Activated T-helper 2 cell treated with anti-CD3 and anti-CD28 coated beads, Interferon-gamma antibody, Interleukin-2, Interleukin-4, amounts not matched to agents 10 μg/mL and 5 μg/mL and 100 μg/mL, durations not matched to agents 14 hours and 24 hours and 36 hours (primary cell): Measurements from ENCODE around the gene ARHGAP5. TPM values are rescaled to one million over a fixed set of nuclear protein-coding genes. Genes with fewer than 3 reads are reported as not detected.
A peak's percentile ranks its signal among the peaks of the same experiment; 100 is the strongest.

ENCODE experiments used
- DNase-seq: peaks from one replicate; pipeline ENCODE4 v3.0.0; 2021; ENCODE audit warnings: low spot score
- H3K27ac Mint-ChIP-seq: one replicate; pipeline ENCODE4 v1.8.0; 2021; ENCODE audit warnings: mixed read lengths
- H3K27me3 Mint-ChIP-seq: one replicate; pipeline ENCODE4 v1.8.0; 2021; ENCODE audit warnings: low read depth, mixed read lengths
- H3K36me3 Mint-ChIP-seq: one replicate; pipeline ENCODE4 v1.8.0; 2021; ENCODE audit warnings: low read depth, mixed read lengths
- H3K4me1 Mint-ChIP-seq: one replicate; pipeline ENCODE4 v1.8.0; 2021; ENCODE audit warnings: low read depth, mixed read lengths
- H3K4me3 Mint-ChIP-seq: one replicate; pipeline ENCODE4 v1.8.0; 2021; ENCODE audit warnings: low read depth, mild to moderate bottlenecking, moderate library complexity, mixed read lengths
- H3K9me3 Mint-ChIP-seq: one replicate; pipeline ENCODE4 v1.8.0; 2021; ENCODE audit warnings: mixed read lengths
- intact Hi-C: fragments of 100-400 bp; cut with micrococcal nuclease; formaldehyde crosslinking; loops from one replicate; pipeline ENCODE4 v1.15.1; 2023
- total RNA-seq: library from RNA; stranded (reverse); gene quantifications from 2 replicates; pipeline ENCODE4 v1.2.3, GENCODE V29; 2022

ARHGAP5 gene
- total RNA-seq, 1 donor from 2014 or later: 32.1 TPM

- intact Hi-C loops: loop anchor here (1.0 to 10.0 kb wide), 8 partner anchors 57 to 1175 kb away; partner anchors contain the start of genes AP4S1, DTD2, HECTD1 and NUBPL
- Mint-ChIP-seq H3K36me3 (no peaks in the 10 kb centered on the region), H3K27me3 (peaks cover 14% of the 10 kb centered on the region), H3K4me3 (peak within 1 kb of the TSS; percentile 88), H3K4me1 (peaks cover 43% of the 10 kb centered on the region), H3K9me3 (no peaks in the 10 kb centered on the region), H3K27ac (peak within 1 kb of the TSS; percentile 97)
- DNase-seq: peak; percentile 37
Measured at GRCh38 chr14:32201816-32202490, 124.8 kb downstream of the ARHGAP5 start, which contains the start of gene RNU6-7. TSS of gene RNU6-7 (plus strand) at chr14:32202045.

GRCh38 chr14:32202491-32202997, 125.4 kb downstream of the ARHGAP5 start:
- intact Hi-C loops: loop anchor here (2.0 to 10.0 kb wide), 7 partner anchors 56 to 1175 kb away; partner anchors contain the start of genes AP4S1, DTD2, HECTD1 and NUBPL
- Mint-ChIP-seq H3K4me3 (peak overlapping the region; percentile 88), H3K36me3 (no peaks in the 10 kb centered on the region), H3K27ac (peak overlapping the region; percentile 97), H3K27me3 (peaks cover 16% of the 10 kb centered on the region), H3K9me3 (no peaks in the 10 kb centered on the region), H3K4me1 (peaks cover 42% of the 10 kb centered on the region)
- DNase-seq: no peak

- peak within 1 kb of the TSS; percentile 97 for H3K27ac Mint-ChIP-seq
- H3K9me3 Mint-ChIP-seq: no peaks in the 10 kb centered on the region
- intact Hi-C loops: loop anchor here (1.0 to 10.0 kb wide), 8 partner anchors 56 to 1176 kb away; partner anchors contain the start of genes AP4S1, DTD2, HECTD1 and NUBPL
- no peaks in the 10 kb centered on the region for H3K36me3 Mint-ChIP-seq
- H3K27me3 Mint-ChIP-seq: peaks cover 22% of the 10 kb centered on the region
- peak within 1 kb of the TSS; percentile 88 for H3K4me3 Mint-ChIP-seq
- H3K4me1 Mint-ChIP-seq: peaks cover 39% of the 10 kb centered on the region
- DNase-seq: peak; percentile 80
Measured at GRCh38 chr14:32202998-32203882, 126.1 kb downstream of the ARHGAP5 start, which contains the start of gene RNU6-8. TSS of gene RNU6-8 (minus strand) at chr14:32203269.

GRCh38 chr14:32203928-32204357, 126.8 kb downstream of the ARHGAP5 start:
- H3K36me3 Mint-ChIP-seq: no peaks in the 10 kb centered on the region
- H3K27me3 Mint-ChIP-seq: peaks cover 24% of the 10 kb centered on the region
- DNase-seq: no peak
- peak overlapping the region; percentile 88 for H3K4me3 Mint-ChIP-seq
- no peaks in the 10 kb centered on the region for H3K9me3 Mint-ChIP-seq
- H3K27ac Mint-ChIP-seq: peak overlapping the region; percentile 70
- peaks cover 39% of the 10 kb centered on the region for H3K4me1 Mint-ChIP-seq
- intact Hi-C loops: loop anchor here (1.0 to 10.0 kb wide), 8 partner anchors 55 to 1177 kb away; partner anchors contain the start of genes AP4S1, DTD2, HECTD1 and NUBPL

- H3K4me1 Mint-ChIP-seq: peaks cover 37% of the 10 kb centered on the region
- H3K4me3 Mint-ChIP-seq: no peak overlapping the region
- no peak for DNase-seq
- no peaks in the 10 kb centered on the region for H3K36me3 Mint-ChIP-seq
- H3K27me3 Mint-ChIP-seq: peaks cover 33% of the 10 kb centered on the region
- no peak overlapping the region for H3K27ac Mint-ChIP-seq
- intact Hi-C loops: loop anchor here (10.0 kb wide), 2 partner anchors 641 to 821 kb away; partner anchors contain the start of gene NUBPL
- H3K9me3 Mint-ChIP-seq: no peaks in the 10 kb centered on the region
Measured at GRCh38 chr14:32205554-32205953, 128.4 kb downstream of the ARHGAP5 start.

GRCh38 chr14:32205984-32206383, 128.9 kb downstream of the ARHGAP5 start:
- Mint-ChIP-seq H3K9me3 (no peaks in the 10 kb centered on the region), H3K4me1 (peaks cover 35% of the 10 kb centered on the region), H3K27ac (no peak overlapping the region), H3K27me3 (peaks cover 33% of the 10 kb centered on the region), H3K4me3 (no peak overlapping the region), H3K36me3 (no peaks in the 10 kb centered on the region)
- intact Hi-C loops: loop anchor here (10.0 kb wide), 2 partner anchors 641 to 821 kb away; partner anchors contain the start of gene NUBPL
- DNase-seq: no peak

GRCh38 chr14:32206552-32206951, 129.4 kb downstream of the ARHGAP5 start:
- DNase-seq: no peak
- peaks cover 33% of the 10 kb centered on the region for H3K4me1 Mint-ChIP-seq
- intact Hi-C loops: loop anchor here (10.0 kb wide), 2 partner anchors 642 to 822 kb away; partner anchors contain the start of gene NUBPL

GRCh38 chr14:32208490-32208889, 131.4 kb downstream of the ARHGAP5 start:
- Mint-ChIP-seq H3K36me3 (no peaks in the 10 kb centered on the region), H3K27ac (no peak overlapping the region), H3K27me3 (peaks cover 33% of the 10 kb centered on the region), H3K4me3 (no peak overlapping the region), H3K4me1 (peaks cover 20% of the 10 kb centered on the region), H3K9me3 (no peaks in the 10 kb centered on the region)
- DNase-seq: no peak
- intact Hi-C loops: loop anchor here (10.0 kb wide), 2 partner anchors 644 to 824 kb away; partner anchors contain the start of gene NUBPL

More at GRCh38 chr14:32206552-32206951, 129.4 kb downstream of the ARHGAP5 start:
- H3K4me3 Mint-ChIP-seq: no peak overlapping the region
- H3K9me3 Mint-ChIP-seq: no peaks in the 10 kb centered on the region
- no peak overlapping the region for H3K27ac Mint-ChIP-seq
- peaks cover 33% of the 10 kb centered on the region for H3K27me3 Mint-ChIP-seq
- H3K36me3 Mint-ChIP-seq: no peaks in the 10 kb centered on the region

Other genes with a start within 250 kb of the ARHGAP5 start
- not detected in 2 replicates for gene RNU6-7, start 124.7 kb downstream of the ARHGAP5 start, total RNA-seq
- not detected in 2 replicates for gene RNU6-8, start 126.0 kb downstream of the ARHGAP5 start, total RNA-seq